Kidney epithelial cell (primary cell): Measurements from ENCODE around the gene ZNF74. TPM values are rescaled to one million over a fixed set of nuclear protein-coding genes. Genes with fewer than 3 reads are reported as not detected.
A peak's percentile ranks its signal among the peaks of the same experiment; 100 is the strongest.

Experiments used
- DNase-seq: peaks from one replicate; pipeline ENCODE4 v3.0.0-alpha.2; 2010; ENCODE audit warnings: low read depth
- H3K27me3 ChIP-seq: 2 replicates; pipeline ENCODE4 v1.6.0; 2011; ENCODE audit warnings: low read length; ENCODE audit not compliant: control insufficient read depth, insufficient read depth
- H3K36me3 ChIP-seq: 2 replicates; pipeline ENCODE4 v1.5.1; 2011; ENCODE audit warnings: low read length; ENCODE audit not compliant: control insufficient read depth, insufficient read depth
- H3K4me3 ChIP-seq: 2 replicates; pipeline ENCODE4 v1.5.1; 2011; ENCODE audit warnings: low read depth, mild to moderate bottlenecking, control low read depth, low read length
- CTCF ChIP-seq: IDR thresholded peaks from 2 replicates; pipeline ENCODE4 v1.5.1; 2011; ENCODE audit warnings: mild to moderate bottlenecking, moderate library complexity, low read length, control low read depth, inconsistent platforms; ENCODE audit not compliant: insufficient read depth, poor library complexity, severe bottlenecking
- total RNA-seq: library from RNA; depleted of rRNA; stranded (reverse); fragments of >200 nt; gene quantifications from 2 replicates; pipeline ENCODE4 v1.2.3, GENCODE V29; 2015

The ZNF74 gene
- total RNA-seq, 1 donor from 2014 or later: 23.5 TPM

GRCh38 chr22:20418211-20418788 is 24.3 kb downstream of the ZNF74 start:
- H3K27me3 ChIP-seq: no peaks in the 10 kb centered on the region
- DNase-seq: no peak
- H3K4me3 ChIP-seq: peak overlapping the region; percentile 34
- peak; percentile 89 for TF ChIP-seq CTCF
- H3K36me3 ChIP-seq: no peaks in the 10 kb centered on the region

GRCh38 chr22:20419664-20419951 is 25.7 kb downstream of the ZNF74 start:
- peaks cover 6% of the 10 kb centered on the region for H3K27me3 ChIP-seq
- no peak for TF ChIP-seq CTCF

GRCh38 chr22:20420157-20420842 is 26.3 kb downstream of the ZNF74 start:
- H3K27me3 ChIP-seq: peaks cover 7% of the 10 kb centered on the region
- no peak overlapping the region for H3K4me3 ChIP-seq
- no peak for TF ChIP-seq CTCF
- no peak for DNase-seq
- no peaks in the 10 kb centered on the region for H3K36me3 ChIP-seq

More at GRCh38 chr22:20419664-20419951, 25.7 kb downstream of the ZNF74 start:
- H3K4me3 ChIP-seq: no peak overlapping the region
- no peak for DNase-seq
- no peaks in the 10 kb centered on the region for H3K36me3 ChIP-seq

- no peaks in the 10 kb centered on the region for H3K36me3 ChIP-seq
- no peak overlapping the region for H3K4me3 ChIP-seq
- no peak for TF ChIP-seq CTCF
- peaks cover 13% of the 10 kb centered on the region for H3K27me3 ChIP-seq
- no peak for DNase-seq
These were observed 27.5 kb downstream of the ZNF74 start for GRCh38 chr22:20421507-20421874.

- DNase-seq: no peak
- Histone ChIP-seq H3K4me3 (no peak overlapping the region), H3K36me3 (no peaks in the 10 kb centered on the region), H3K27me3 (peaks cover 17% of the 10 kb centered on the region)
- TF ChIP-seq CTCF: no peak
These were observed 28.5 kb downstream of the ZNF74 start for GRCh38 chr22:20422271-20423007.
